GM12891 (cell line): Measurements from ENCODE around the gene KCTD16.

Source experiments
- DNase-seq: peaks from one replicate; pipeline ENCODE4 v3.0.0; 2011; ENCODE audit warnings: low spot score; ENCODE audit not compliant: insufficient read length
- FAIRE-seq: peaks from 2 replicates; lab custom pipeline; 2011; peaks lifted over from hg19 to GRCh38; lab: Jason Lieb, UNC
- PAX5 ChIP-seq: IDR thresholded peaks from 2 replicates; pipeline ENCODE4 v1.6.1; 2011; ENCODE audit warnings: low read length, moderate library complexity, mild to moderate bottlenecking; ENCODE audit not compliant: insufficient read depth, severe bottlenecking
- POLR2A ChIP-seq: IDR thresholded peaks from 2 replicates; pipeline ENCODE4 v1.6.1; 2011; ENCODE audit warnings: low read depth, low read length, control low read depth
- POLR2AphosphoS5 ChIP-seq: IDR thresholded peaks from 2 replicates; pipeline ENCODE4 v1.6.1; 2011; ENCODE audit warnings: low read depth, low read length, control low read depth
- POU2F2 ChIP-seq: IDR thresholded peaks from 2 replicates; pipeline ENCODE4 v1.6.1; 2011; ENCODE audit warnings: low read depth, mild to moderate bottlenecking, control low read depth, low read length, moderate library complexity
- SPI1 ChIP-seq: IDR thresholded peaks from 2 replicates; pipeline ENCODE4 v1.6.1; 2011; ENCODE audit warnings: low read depth, low read length, control low read depth
- TAF1 ChIP-seq: IDR thresholded peaks from 2 replicates; pipeline ENCODE4 v1.6.1; 2011; ENCODE audit warnings: low read depth, low read length, control low read depth

The KCTD16 gene

GRCh38 chr5:144487761-144488160 lies 317.1 kb downstream of the KCTD16 start:
- FAIRE-seq = no peak
- TF ChIP-seq SPI1 = no peak
- TF ChIP-seq POLR2AphosphoS5 = no peak
- TF ChIP-seq POU2F2 = no peak
- no peak for TF ChIP-seq POLR2A
- TF ChIP-seq TAF1 = no peak
- no peak for TF ChIP-seq PAX5
- no peak for DNase-seq

GRCh38 chr5:144503123-144503522 lies 332.4 kb downstream of the KCTD16 start:
- TF ChIP-seq POLR2A = no peak
- TF ChIP-seq POLR2AphosphoS5 = no peak
- no peak for TF ChIP-seq TAF1
- no peak for TF ChIP-seq SPI1
- TF ChIP-seq POU2F2 = no peak
- no peak for TF ChIP-seq PAX5
- FAIRE-seq (no peak), DNase-seq (no peak)

- DNase-seq = no peak
- TF ChIP-seq SPI1 (no peak), TAF1 (no peak), PAX5 (no peak), POLR2A (no peak)
- FAIRE-seq = no peak
Measured at GRCh38 chr5:144504929-144505577, 334.4 kb downstream of the KCTD16 start.

GRCh38 chr5:144510845-144511579 lies 340.3 kb downstream of the KCTD16 start:
- FAIRE-seq (no peak), DNase-seq (no peak)
- TF ChIP-seq SPI1 (no peak), TAF1 (no peak), POLR2AphosphoS5 (no peak), POU2F2 (no peak), PAX5 (no peak), POLR2A (no peak)

GRCh38 chr5:144511580-144512072 lies 341.0 kb downstream of the KCTD16 start:
- no peak for TF ChIP-seq PAX5
- no peak for TF ChIP-seq TAF1
- TF ChIP-seq SPI1 = no peak
- TF ChIP-seq POLR2AphosphoS5 = no peak
- TF ChIP-seq POLR2A = no peak
- no peak for TF ChIP-seq POU2F2
- FAIRE-seq (no peak), DNase-seq (no peak)

GRCh38 chr5:144522698-144523097 lies 352.0 kb downstream of the KCTD16 start:
- FAIRE-seq (no peak), DNase-seq (no peak)
- TF ChIP-seq POU2F2 (no peak), POLR2AphosphoS5 (no peak), TAF1 (no peak), PAX5 (no peak)

- DNase-seq (no peak), FAIRE-seq (no peak)
- TF ChIP-seq SPI1 = no peak
- TF ChIP-seq TAF1 = no peak
- no peak for TF ChIP-seq POLR2A
- TF ChIP-seq POU2F2 = no peak
- no peak for TF ChIP-seq PAX5
- no peak for TF ChIP-seq POLR2AphosphoS5
Measured at GRCh38 chr5:144525000-144525399, 354.3 kb downstream of the KCTD16 start.

GRCh38 chr5:144531188-144531587 lies 360.5 kb downstream of the KCTD16 start:
- DNase-seq (no peak), FAIRE-seq (no peak)
- TF ChIP-seq POLR2AphosphoS5 = no peak
- no peak for TF ChIP-seq SPI1
- no peak for TF ChIP-seq POU2F2
- TF ChIP-seq TAF1 = no peak
- no peak for TF ChIP-seq PAX5
- TF ChIP-seq POLR2A = no peak
